IMR-90 (cell line): ENCODE data around the gene HTT. TPM values are rescaled to one million over a fixed set of nuclear protein-coding genes. Genes with fewer than 3 reads are reported as not detected.

Source experiments
- ATAC-seq: fragments of 200-7000 bp; cut with Tn5 transposase; 2 replicates; pipeline ENCODE4 v1.9.1; 2020; ENCODE audit warnings: low read depth, mild to moderate bottlenecking, moderate library complexity
- BruUV-seq: library from RNA; stranded (reverse); fragments of 400-500 nt; replicated peaks from 2 replicates; lab custom pipeline; 2021; lab: Mats Ljungman, UMichigan
- CTCF ChIA-PET: fragments of 300-600 bp; formaldehyde crosslinking; extraction: SDS; loops from one replicate; lab custom pipeline; 2021; ENCODE audit warnings: antibody characterized with exemption; lab: Yijun Ruan, JAX
- POLR2A ChIA-PET: fragments of 300-600 bp; sonication (Branson Sonifier 250); formaldehyde crosslinking; loops from one replicate; lab custom pipeline; 2022; ENCODE audit warnings: antibody characterized with exemption; ENCODE audit not compliant: unreplicated experiment; lab: Charles Lee
- DNase-seq: peaks from one replicate; pipeline ENCODE4 v3.0.0; 2013
- H2AFZ ChIP-seq: replicated peaks from 2 replicates; pipeline ENCODE3; 2013; ENCODE audit warnings: low read length, mild to moderate bottlenecking; ENCODE audit not compliant: poor library complexity
- H2AK5ac ChIP-seq: 2 replicates; pipeline ENCODE4 v1.6.1; 2013; ENCODE audit warnings: low read depth, low read length, inconsistent platforms
- H2AK9ac ChIP-seq: replicated peaks from 2 replicates; pipeline ENCODE3; 2013; ENCODE audit warnings: mild to moderate bottlenecking, low read depth, low read length, moderate library complexity; ENCODE audit not compliant: poor library complexity
- H2BK120ac ChIP-seq: 2 replicates; pipeline ENCODE4 v1.6.1; 2013; ENCODE audit warnings: low read depth, low read length, inconsistent platforms
- H2BK15ac ChIP-seq: 3 replicates; pipeline ENCODE4 v1.6.1; 2013; ENCODE audit warnings: low read depth, low read length, inconsistent platforms
- H2BK20ac ChIP-seq: 2 replicates; pipeline ENCODE4 v1.6.1; 2013; ENCODE audit warnings: low read depth, mild to moderate bottlenecking, inconsistent platforms, low read length, moderate library complexity
- H2BK5ac ChIP-seq: 2 replicates; pipeline ENCODE4 v1.6.1; 2013; ENCODE audit warnings: mild to moderate bottlenecking, low read depth, low read length, inconsistent platforms; ENCODE audit not compliant: poor library complexity, severe bottlenecking
- H3K14ac ChIP-seq: replicated peaks from 2 replicates; pipeline ENCODE4 v1.6.1; 2013; ENCODE audit warnings: low read depth, low read length, inconsistent platforms
- H3K18ac ChIP-seq: 2 replicates; pipeline ENCODE4 v1.6.1; 2013; ENCODE audit warnings: low read depth, low read length, control low read depth
- H3K23ac ChIP-seq: 2 replicates; pipeline ENCODE4 v1.6.1; 2013; ENCODE audit warnings: low read depth, low read length, inconsistent platforms
- H3K27ac ChIP-seq: 2 replicates; pipeline ENCODE4 v1.5.1; 2013; ENCODE audit warnings: mild to moderate bottlenecking, control low read depth, low read length; ENCODE audit not compliant: insufficient read depth
- H3K27me3 ChIP-seq: 2 replicates; pipeline ENCODE4 v1.6.1; 2013; ENCODE audit warnings: low read length; ENCODE audit not compliant: control insufficient read depth, insufficient read depth
- H3K36me3 ChIP-seq: 2 replicates; pipeline ENCODE4 v1.6.1; 2013; ENCODE audit warnings: low read length, mixed read lengths; ENCODE audit not compliant: control insufficient read depth, insufficient read depth
- H3K4ac ChIP-seq: 2 replicates; pipeline ENCODE4 v1.6.1; 2013; ENCODE audit warnings: low read depth, low read length, inconsistent platforms
- H3K4me1 ChIP-seq: 2 replicates; pipeline ENCODE4 v1.6.1; 2013; ENCODE audit warnings: low read length, mixed read lengths; ENCODE audit not compliant: control insufficient read depth, insufficient read depth
- H3K4me2 ChIP-seq: 2 replicates; pipeline ENCODE4 v1.6.1; 2013; ENCODE audit warnings: low read depth, mild to moderate bottlenecking, control low read depth, low read length, moderate library complexity
- H3K4me3 ChIP-seq: 2 replicates; pipeline ENCODE4 v1.5.1; 2013; ENCODE audit warnings: low read depth, mild to moderate bottlenecking, control low read depth, low read length, moderate library complexity; ENCODE audit not compliant: insufficient read depth
- H3K56ac ChIP-seq: 2 replicates; pipeline ENCODE4 v1.6.1; 2013; ENCODE audit warnings: low read length, inconsistent platforms; ENCODE audit not compliant: insufficient read depth; ENCODE audit errors: extremely low read depth
- H3K79me1 ChIP-seq, 2 experiments: 2 replicates each; pipeline ENCODE4 v1.6.1; 2013; ENCODE audit warnings: low read length in 2 of 2, inconsistent platforms in 1 of 2, low read depth in 1 of 2
- H3K9ac ChIP-seq: 2 replicates; pipeline ENCODE4 v1.6.1; 2013; ENCODE audit warnings: low read depth, low read length, control low read depth
- H3K9me1 ChIP-seq: 2 replicates; pipeline ENCODE4 v1.6.1; 2013; ENCODE audit warnings: low read length, inconsistent platforms; ENCODE audit not compliant: insufficient read depth
- H3K9me3 ChIP-seq: 2 replicates; pipeline ENCODE4 v1.6.1; 2013; ENCODE audit warnings: low read length; ENCODE audit not compliant: control insufficient read depth, insufficient read depth
- H4K20me1 ChIP-seq: 2 replicates; pipeline ENCODE4 v1.6.1; 2013; ENCODE audit warnings: low read length, inconsistent platforms; ENCODE audit not compliant: insufficient read depth
- H4K5ac ChIP-seq: 2 replicates; pipeline ENCODE4 v1.6.1; 2013; ENCODE audit warnings: mild to moderate bottlenecking, low read depth, low read length, control low read depth
- H4K8ac ChIP-seq, 2 experiments: 2 replicates each; pipeline ENCODE4 v1.6.1; 2013; ENCODE audit warnings: low read depth in 2 of 2, low read length in 2 of 2, control low read depth in 1 of 2, inconsistent platforms in 1 of 2
- H4K91ac ChIP-seq: 2 replicates; pipeline ENCODE4 v1.6.1; 2013; ENCODE audit warnings: low read depth, low read length, inconsistent platforms; ENCODE audit not compliant: insufficient read depth
- CEBPB ChIP-seq: IDR thresholded peaks from 2 replicates; pipeline ENCODE4 v1.6.1; 2012; ENCODE audit warnings: low read depth, low read length, improper control_type of control experiment
- CHD1 ChIP-seq: IDR thresholded peaks from 2 replicates; pipeline ENCODE4 v1.6.1; 2012; ENCODE audit warnings: low read depth, low read length, improper control_type of control experiment
- CTCF ChIP-seq: conservative IDR thresholded peaks from 2 replicates; pipeline ENCODE4 v1.5.1; 2012; ENCODE audit warnings: mild to moderate bottlenecking, low read depth, low read length, improper control_type of control experiment
- FOS ChIP-seq: fragments of 150-350 bp; IDR thresholded peaks from 2 replicates; pipeline ENCODE4 v1.6.1; 2016; ENCODE audit warnings: low read depth, low read length
- MAZ ChIP-seq: IDR thresholded peaks from 2 replicates; pipeline ENCODE4 v1.6.1; 2012; ENCODE audit warnings: low read depth, mild to moderate bottlenecking, low read length, improper control_type of control experiment, moderate library complexity, borderline replicate concordance
- NFE2L2 ChIP-seq: fragments of 150-350 bp; IDR thresholded peaks from 2 replicates; pipeline ENCODE4 v1.6.1; 2016; ENCODE audit warnings: low read depth, mild to moderate bottlenecking, low read length
- POLR2A ChIP-seq: IDR thresholded peaks from 2 replicates; pipeline ENCODE4 v1.6.1; 2012; ENCODE audit warnings: mild to moderate bottlenecking, low read depth, low read length
- RAD21 ChIP-seq: IDR thresholded peaks from 2 replicates; pipeline ENCODE4 v1.6.1; 2012; ENCODE audit warnings: low read length, improper control_type of control experiment
- RCOR1 ChIP-seq: IDR thresholded peaks from 2 replicates; pipeline ENCODE4 v1.6.1; 2012; ENCODE audit warnings: mild to moderate bottlenecking, low read length, improper control_type of control experiment; ENCODE audit not compliant: insufficient replicate concordance
- USF2 ChIP-seq: fragments of 150-350 bp; IDR thresholded peaks from 2 replicates; pipeline ENCODE4 v1.6.1; 2017; ENCODE audit warnings: mild to moderate bottlenecking, antibody characterized with exemption, low read length, low read depth
- WGBS, 2 experiments: methylation state at CpG; one replicate each; pipeline versions ENCODE4 v1.1.5 to v1.1.7; 2013; ENCODE audit warnings: missing lambda C conversion rate in 2 of 2; ENCODE audit not compliant: insufficient read length in 1 of 2; ENCODE audit errors: extremely low coverage in 2 of 2; 5-methylcytosine and 5-hydroxymethylcytosine counted together
- dilution Hi-C: fragments of 300-500 bp; cut with HindIII; formaldehyde crosslinking; loops from one replicate; pipeline ENCODE4 v1.14.3; 2018; ENCODE audit warnings: low sequenced_read_pairs; ENCODE audit not compliant: unreplicated experiment
- in situ Hi-C: fragments of 300-500 bp; cut with MboI; formaldehyde crosslinking; loops from 3 replicates; pipeline ENCODE4 v1.14.3; 2019; ENCODE audit warnings: low sequenced_read_pairs, inconsistent platforms, mixed read lengths
- intact Hi-C: fragments of 100-400 bp; cut with micrococcal nuclease; formaldehyde crosslinking; loops from 2 replicates; pipeline ENCODE4 v1.10.0; 2022
- polyA plus RNA-seq, 3 experiments: library from polyadenylated mRNA; depleted of rRNA; stranded (reverse); fragments of >200 nt; gene quantifications; 2 replicates each; pipeline ENCODE4 v1.2.3, GENCODE V29; 2012; ENCODE audit warnings: low replicate concordance in 1 of 3
- total RNA-seq: library from RNA; depleted of rRNA; stranded (reverse); fragments of >200 nt; gene quantifications from 2 replicates; pipeline ENCODE4 v1.2.3, GENCODE V29; 2012

HTT gene
- total and polyA plus RNA-seq, 2 of the 4 experiments (the other 2 are of a cell fraction): 11.6 to 14.3 TPM

GRCh38 chr4:3266076-3266475 is 191.6 kb downstream of the HTT start:
- H2AFZ ChIP-seq: no peak overlapping the region
- no peak overlapping the region for H3K4me3 ChIP-seq
- no peak overlapping the region for H2AK9ac ChIP-seq
- no peak overlapping the region for H2BK120ac ChIP-seq
- no peak overlapping the region for H2BK15ac ChIP-seq
- no peak overlapping the region for H3K4me2 ChIP-seq
- no TSS peak for BruUV-seq
- no peaks in the 10 kb centered on the region for H3K36me3 ChIP-seq
- no peak for ATAC-seq
- no peaks in the 10 kb centered on the region for H3K9me1 ChIP-seq
- 95% methylated on average over 8 of the region's 17 CpGs; no CpG with 5 or more reads in 1 of the 2 experiments for WGBS, 2 experiments
- H2AK5ac ChIP-seq: no peak overlapping the region
- no peak overlapping the region for H2BK20ac ChIP-seq
- dilution Hi-C loops (no loop called here), in situ Hi-C loops (no loop called here), intact Hi-C loops (no loop called here)
- no peaks in the 10 kb centered on the region for H3K79me1 ChIP-seq
- no peak overlapping the region for H3K9ac ChIP-seq
- H3K56ac ChIP-seq: no peak overlapping the region
- H4K8ac ChIP-seq: no peak overlapping the region
- no peak overlapping the region for H2BK5ac ChIP-seq
- H4K5ac ChIP-seq: no peak overlapping the region
- H3K27me3 ChIP-seq: peaks cover 27% of the 10 kb centered on the region
- H3K4me1 ChIP-seq: no peaks in the 10 kb centered on the region
- H3K27ac ChIP-seq: no peak overlapping the region
- no peak overlapping the region for H3K18ac ChIP-seq
- no peak overlapping the region for H3K23ac ChIP-seq
- CTCF ChIA-PET: no interaction called here
- TF ChIP-seq CHD1 (no peak), RAD21 (no peak), RCOR1 (no peak), CEBPB (no peak), CTCF (no peak), POLR2A (no peak), MAZ (no peak), USF2 (no peak), NFE2L2 (no peak), FOS (no peak)
- POLR2A ChIA-PET: no interaction called here
- no peaks in the 10 kb centered on the region for H3K9me3 ChIP-seq
- no peak overlapping the region for H3K4ac ChIP-seq
- DNase-seq: no peak
- no peak overlapping the region for H3K14ac ChIP-seq
- no peaks in the 10 kb centered on the region for H4K20me1 ChIP-seq
- H4K91ac ChIP-seq: no peak overlapping the region
